ENCODE measurements around the gene ST6GALNAC5.

Gene ST6GALNAC5

GRCh38 chr1:76865696-76866286 lies 1.5 kb upstream of the ST6GALNAC5 start:
- no peak for TF ChIP-seq CTCF (conservative IDR thresholded peaks at IDR 0.05; ENCODE audit: low read length)
- no peak overlapping the region for H3K4me3 ChIP-seq (ENCODE audit: low read length)
- peak; percentile 84 for DNase-seq (ENCODE audit: low read depth)

GRCh38 chr1:76866566-76866965 lies 714 bp upstream of the ST6GALNAC5 start:
- H3K4me3 ChIP-seq (ENCODE audit: low read length) = no peak overlapping the region; the same call in 1 of the 2 replicates
- DNase-seq (ENCODE audit: low read depth) = peak; percentile 32
- no peak for TF ChIP-seq CTCF (conservative IDR thresholded peaks at IDR 0.05; ENCODE audit: low read length)

- H3K4me3 ChIP-seq (ENCODE audit: low read length) = peak overlapping the region; percentile 82
- peak; percentile 58 for DNase-seq (ENCODE audit: low read depth)
- TF ChIP-seq CTCF (conservative IDR thresholded peaks at IDR 0.05; ENCODE audit: low read length) = peak; percentile 40; the same call in 1 of the 2 replicates
Measured at GRCh38 chr1:76868154-76868882, 1.0 kb downstream of the ST6GALNAC5 start.

- no peak for TF ChIP-seq CTCF (conservative IDR thresholded peaks at IDR 0.05; ENCODE audit: low read length)
- DNase-seq (ENCODE audit: low read depth) = no peak
- H3K4me3 ChIP-seq (ENCODE audit: low read length) = peak overlapping the region; percentile 82
Measured at GRCh38 chr1:76868916-76869315, 1.6 kb downstream of the ST6GALNAC5 start.

GRCh38 chr1:76870037-76870436 lies 2.8 kb downstream of the ST6GALNAC5 start:
- DNase-seq (ENCODE audit: low read depth) = no peak
- H3K4me3 ChIP-seq (ENCODE audit: low read length) = no peak overlapping the region
- TF ChIP-seq CTCF (conservative IDR thresholded peaks at IDR 0.05; ENCODE audit: low read length) = no peak

- no peak for DNase-seq (ENCODE audit: low read depth)
- H3K4me3 ChIP-seq (ENCODE audit: low read length) = no peak overlapping the region
- TF ChIP-seq CTCF (conservative IDR thresholded peaks at IDR 0.05; ENCODE audit: low read length) = no peak
Measured at GRCh38 chr1:76871355-76871974, 4.2 kb downstream of the ST6GALNAC5 start.
